Ammon's horn (tissue), 1 donor: ENCODE data around the gene TIAM1.

ENCODE experiments used
- DNase-seq: peaks from one replicate; pipeline ENCODE4 v3.0.0-alpha.2; 2016; ENCODE audit warnings: low spot score

TIAM1 gene

DNA sequence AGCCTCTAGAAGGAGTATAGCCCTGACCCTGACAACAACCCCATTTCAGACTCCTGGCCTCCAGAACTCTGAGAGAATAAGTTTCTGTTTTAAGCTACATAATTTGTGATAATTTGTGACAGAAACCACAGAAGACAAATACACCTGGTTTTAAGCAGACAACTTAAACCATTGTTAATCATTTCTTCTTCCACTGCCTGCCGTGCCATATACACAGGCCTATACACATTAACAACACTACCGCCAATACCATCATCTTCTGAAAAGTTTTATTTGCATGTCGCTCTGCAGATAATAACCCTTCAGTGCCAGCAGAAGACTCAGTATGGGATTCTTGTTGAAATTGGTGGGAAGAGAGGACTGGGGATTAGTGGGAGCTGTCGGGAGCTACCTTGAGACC lies 265.8 kb downstream of the TIAM1 start:
- DNase-seq, result no peak

DNA sequence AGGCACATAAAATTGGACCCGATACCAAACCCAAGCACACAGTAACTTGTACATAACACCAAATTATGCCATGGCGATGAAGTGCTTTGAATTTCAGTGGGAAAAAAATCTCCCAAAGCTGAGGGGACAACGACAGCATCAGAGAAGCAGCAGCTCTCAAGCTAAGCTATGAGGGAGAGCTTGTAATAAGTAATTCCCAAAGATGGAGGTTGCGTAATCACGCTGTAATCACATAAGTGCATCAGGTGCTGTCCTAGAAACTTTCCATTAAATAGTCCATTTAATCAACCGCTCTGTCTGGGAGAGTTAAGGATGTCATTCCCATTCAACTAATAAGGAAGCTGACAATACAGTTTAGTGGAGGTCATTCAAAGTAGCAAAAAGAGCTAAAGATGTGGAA lies 268.2 kb downstream of the TIAM1 start:
- DNase-seq, result no peak

DNA sequence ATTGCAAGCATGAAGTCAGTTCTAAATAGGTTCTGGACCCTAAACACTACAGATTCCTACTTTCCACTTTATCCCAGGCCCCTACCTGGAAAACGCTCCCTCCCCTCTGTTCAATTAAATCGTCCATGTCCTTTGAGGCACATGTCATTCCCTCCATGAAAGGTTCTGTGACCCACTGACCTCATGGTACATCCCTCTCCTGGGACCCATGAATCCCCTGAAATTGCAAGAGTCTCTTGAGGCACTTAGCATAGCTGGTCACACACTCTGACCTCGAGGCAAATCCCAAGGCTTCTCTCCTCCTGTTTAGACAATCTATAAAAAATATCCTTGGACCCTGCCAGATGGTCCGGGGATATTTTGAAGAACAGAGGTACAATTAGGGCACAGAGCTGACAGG lies 271.5 kb downstream of the TIAM1 start:
- DNase-seq, result no peak
